HepG2 (cell line): ENCODE measurements around the gene POC1A. TPM values are rescaled to one million over a fixed set of nuclear protein-coding genes. Genes with fewer than 3 reads are reported as not detected.

Experiments
- ATAC-seq: fragments of 200-7000 bp; cut with Tn5 transposase; 3 replicates; pipeline ENCODE4 v1.9.1; 2020; ENCODE audit warnings: mild to moderate bottlenecking, moderate library complexity
- BruUV-seq: library from RNA; stranded (reverse); fragments of 400-500 nt; replicated peaks from 2 replicates; lab custom pipeline; 2021; lab: Mats Ljungman, UMichigan
- CTCF ChIA-PET: fragments of 300-600 bp; formaldehyde crosslinking; extraction: SDS; loops from one replicate; lab custom pipeline; 2021; ENCODE audit warnings: low total read pairs, inconsistent platforms, low intra/inter-chr PET ratio; lab: Yijun Ruan, JAX
- POLR2A ChIA-PET: fragments of 350-600 bp; sonication (Branson Sonifier 250); formaldehyde crosslinking; loops from one replicate; lab custom pipeline; 2020; ENCODE audit warnings: antibody characterized with exemption, inconsistent platforms; lab: Yijun Ruan, JAX
- DNase-seq: peaks from one replicate; pipeline ENCODE4 v3.0.0-alpha.2; 2015; ENCODE audit warnings: low spot score
- FAIRE-seq: peaks from 3 replicates; lab custom pipeline; 2011; peaks lifted over from hg19 to GRCh38; lab: Jason Lieb, UNC
- H2AFZ ChIP-seq: one replicate; pipeline ENCODE4 v1.6.1; 2011; ENCODE audit warnings: low read length, inconsistent platforms
- H3K27ac ChIP-seq: fragments of 300-600 bp; 3 replicates; pipeline ENCODE4 v1.8.0; 2011; ENCODE audit warnings: mixed run types, mild to moderate bottlenecking, mixed read lengths, low read length, inconsistent platforms; ENCODE audit not compliant: insufficient read depth; ENCODE audit errors: extremely low read length
- H3K27me3 ChIP-seq, 2 experiments: fragments of 200-600 bp in 1 of 2; 2 replicates in 1 of 2; 3 replicates in 1 of 2; pipeline versions ENCODE4 v1.6.0 to v1.8.0; 2011; ENCODE audit warnings: low read length in 2 of 2, mild to moderate bottlenecking in 2 of 2, moderate library complexity in 2 of 2, inconsistent platforms in 1 of 2; ENCODE audit not compliant: insufficient read depth in 2 of 2, control insufficient read depth in 1 of 2
- H3K36me3 ChIP-seq, 2 experiments: fragments of 200-600 bp in 1 of 2; replicated peaks in 1 of 2; 2 replicates in 1 of 2; 3 replicates in 1 of 2; pipeline versions ENCODE4 v1.5.1 to v1.8.0; 2011; ENCODE audit warnings: low read length in 2 of 2, inconsistent platforms in 1 of 2; ENCODE audit not compliant: insufficient read depth in 2 of 2, control insufficient read depth in 1 of 2
- H3K4me1 ChIP-seq: 2 replicates; pipeline ENCODE4 v1.5.1; 2012; ENCODE audit warnings: low read length, inconsistent platforms; ENCODE audit not compliant: insufficient read depth
- H3K4me2 ChIP-seq: 2 replicates; pipeline ENCODE4 v1.6.0; 2011; ENCODE audit warnings: low read depth, low read length, inconsistent platforms
- H3K4me3 ChIP-seq, 3 experiments: fragments of 200-600 bp in 1 of 3; sonication (generic), shearing (Covaris generic) in 1 of 3; replicated peaks in 1 of 3; 2 replicates each; pipeline ENCODE4 v1.5.1; 2011 to 2016; ENCODE audit warnings: low read length in 3 of 3, inconsistent platforms in 2 of 3, low read depth in 2 of 3, mild to moderate bottlenecking in 2 of 3, control low read depth in 1 of 3, mixed read lengths in 1 of 3; ENCODE audit not compliant: insufficient read depth in 1 of 3
- H3K79me2 ChIP-seq: one replicate; pipeline ENCODE4 v1.6.1; 2011; ENCODE audit warnings: low read length, inconsistent platforms; ENCODE audit not compliant: insufficient read depth
- H3K9ac ChIP-seq: 2 replicates; pipeline ENCODE4 v1.6.0; 2011; ENCODE audit warnings: mild to moderate bottlenecking, low read depth, low read length, inconsistent platforms; ENCODE audit not compliant: insufficient read depth
- H3K9me3 ChIP-seq: 2 replicates; pipeline ENCODE4 v1.5.1; 2012; ENCODE audit warnings: mild to moderate bottlenecking, low read length
- H4K20me1 ChIP-seq: 2 replicates; pipeline ENCODE4 v1.6.0; 2011; ENCODE audit warnings: inconsistent platforms, mild to moderate bottlenecking, low read length, moderate library complexity; ENCODE audit not compliant: insufficient read depth
- HOXA7 ChIP-seq: sonication (generic); formaldehyde crosslinking; IDR thresholded peaks from 2 replicates; pipeline ENCODE4 v1.8.1; 2022; ENCODE audit warnings: mild to moderate bottlenecking, missing genetic modification reagents, moderate library complexity
- KDM2A ChIP-seq: sonication (generic); formaldehyde crosslinking; IDR thresholded peaks from 2 replicates; pipeline ENCODE4 v1.4.0; 2020; ENCODE audit warnings: low read depth, missing genetic modification reagents, borderline replicate concordance
- KLF13 ChIP-seq: sonication (generic); formaldehyde crosslinking; IDR thresholded peaks from 2 replicates; pipeline ENCODE4 v1.4.0; 2020; ENCODE audit warnings: mild to moderate bottlenecking, missing genetic modification reagents
- LCORL ChIP-seq, 2 experiments: fragments of 450-650 bp in 1 of 2; sonication (generic) in 1 of 2; formaldehyde crosslinking in 1 of 2; IDR thresholded peaks; 2 replicates each; pipeline versions ENCODE4 v1.5.0 to v1.6.1; 2017 to 2020; ENCODE audit warnings: antibody characterized with exemption in 1 of 2, missing genetic modification reagents in 1 of 2
- MIER3 ChIP-seq: IDR thresholded peaks from 2 replicates; pipeline ENCODE4 v1.6.1; 2016; ENCODE audit warnings: missing compliant biosample characterization, borderline replicate concordance
- MXD3 ChIP-seq: IDR thresholded peaks from 2 replicates; pipeline ENCODE4 v1.6.1; 2016; ENCODE audit warnings: mild to moderate bottlenecking, missing biosample characterization, missing genetic modification reagents
- MYC ChIP-seq: sonication (generic); formaldehyde crosslinking; IDR thresholded peaks from 2 replicates; pipeline ENCODE4 v1.9.0; 2021; ENCODE audit warnings: missing genetic modification reagents, borderline replicate concordance
- NFIB ChIP-seq: sonication (generic); formaldehyde crosslinking; IDR thresholded peaks from 2 replicates; pipeline ENCODE4 v1.9.0; 2021; ENCODE audit warnings: missing genetic modification reagents, mild to moderate bottlenecking, borderline replicate concordance
- RORA ChIP-seq: sonication (generic); formaldehyde crosslinking; IDR thresholded peaks from 2 replicates; pipeline ENCODE4 v1.5.0; 2020; ENCODE audit warnings: mild to moderate bottlenecking, missing genetic modification reagents, moderate library complexity
- SMC3 ChIP-seq: IDR thresholded peaks from 2 replicates; pipeline ENCODE4 v1.6.1; 2011; ENCODE audit warnings: low read length, improper control_type of control experiment
- SRF ChIP-seq: IDR thresholded peaks from 2 replicates; pipeline ENCODE4 v1.6.1; 2011; ENCODE audit warnings: mild to moderate bottlenecking, low read depth, low read length, moderate library complexity
- SRSF9 ChIP-seq: fragments of 200-400 bp; formaldehyde crosslinking; IDR thresholded peaks from 2 replicates; pipeline ENCODE4 v1.6.1; 2018; ENCODE audit warnings: borderline replicate concordance, mild to moderate bottlenecking, low read depth, low read length; ENCODE audit not compliant: insufficient read depth, poor library complexity, severe bottlenecking
- TBX2 ChIP-seq: sonication (generic); formaldehyde crosslinking; IDR thresholded peaks from 2 replicates; pipeline ENCODE4 v1.5.0; 2020; ENCODE audit warnings: missing genetic modification reagents, mild to moderate bottlenecking, borderline replicate concordance
- TCF7L2 ChIP-seq: IDR thresholded peaks from 2 replicates; pipeline ENCODE4 v1.6.1; 2011; ENCODE audit warnings: mild to moderate bottlenecking, low read depth, low read length, moderate library complexity
- ZBTB1 ChIP-seq: sonication (generic); formaldehyde crosslinking; IDR thresholded peaks from 2 replicates; pipeline ENCODE4 v1.4.0; 2020; ENCODE audit warnings: missing genetic modification reagents, borderline replicate concordance
- ZKSCAN5 ChIP-seq: sonication (generic); formaldehyde crosslinking; IDR thresholded peaks from 2 replicates; pipeline ENCODE4 v1.5.1; 2020; ENCODE audit warnings: mild to moderate bottlenecking, missing genetic modification reagents
- ZNF24 ChIP-seq: fragments of 450-650 bp; IDR thresholded peaks from 2 replicates; pipeline ENCODE4 v1.6.1; 2017; ENCODE audit warnings: antibody characterized with exemption, mild to moderate bottlenecking
- WGBS: methylation state at CpG from one replicate; pipeline ENCODE4 v1.1.6; 2017; ENCODE audit warnings: low lambda C conversion rate; 5-methylcytosine and 5-hydroxymethylcytosine counted together
- in situ Hi-C: cut with HindIII; loops from 2 replicates; pipeline ENCODE4 v1.10.0; 2017; ENCODE audit warnings: low pct_unique_long_range_greater_than_20kb; ENCODE audit not compliant: extremely low pct_ligation_motif_present
- intact Hi-C: fragments of 100-400 bp; cut with micrococcal nuclease; formaldehyde crosslinking; loops from one replicate; pipeline ENCODE4 v1.10.0; 2022; ENCODE audit not compliant: unreplicated experiment
- polyA plus RNA-seq, 8 experiments: library from polyadenylated mRNA; depleted of rRNA in 3 of 8; stranded (reverse) in 7 of 8; unstranded in 1 of 8; fragments of >200 nt; fragmentation: Illumina TruSeq in 4 of 8; extraction: Trizol in 4 of 8; gene quantifications; 2 replicates each; pipeline versions ENCODE4 v1.2.1 to v1.2.3, GENCODE V29; 2011 to 2016; ENCODE audit warnings: low read depth in 4 of 8, missing spikeins in 1 of 8, mixed read lengths in 1 of 8; ENCODE audit not compliant: insufficient read depth in 1 of 8
- total RNA-seq, 5 experiments: library from RNA; depleted of rRNA; stranded (reverse); fragments of >200 nt; fragmentation: Illumina TruSeq; extraction: Trizol; gene quantifications; 2 replicates each; pipeline ENCODE4 v1.2.3, GENCODE V29; 2016; ENCODE audit warnings: low read depth in 1 of 5

Gene POC1A
- total and polyA plus RNA-seq, 2 of the 13 experiments (the other 11 are each of a cell fraction or from before 2014, with no cell fraction given) = 14.6 to 20.0 TPM

GRCh38 chr3:52086976-52087663, 67.1 kb downstream of the POC1A start:
- Histone ChIP-seq H3K27me3 (no peaks in the 10 kb centered on the region), H2AFZ (no peak overlapping the region), H3K4me1 (peaks cover 66% of the 10 kb centered on the region), H3K36me3 (no peaks in the 10 kb centered on the region), H3K27ac (no peak overlapping the region), H3K4me3 (no peak overlapping the region), H3K79me2 (no peaks in the 10 kb centered on the region), H3K9ac (no peak overlapping the region), H3K9me3 (no peaks in the 10 kb centered on the region), H4K20me1 (no peaks in the 10 kb centered on the region), H3K4me2 (no peak overlapping the region)
- 90% methylated on average over 8 of the region's 8 CpGs for WGBS
- FAIRE-seq (no peak), ATAC-seq (no peak), DNase-seq (no peak)
- no TSS peak for BruUV-seq
- in situ Hi-C loops = no loop called here
- TF ChIP-seq SRSF9 (no peak), MIER3 (CRISPR knock-in tag) (no peak), HOXA7 (CRISPR knock-in tag) (no peak), MYC (no peak), ZBTB1 (CRISPR knock-in tag) (no peak), KLF13 (CRISPR knock-in tag) (no peak), ZNF24 (no peak), LCORL (IDR thresholded peaks at IDR 0.05) (no peak), LCORL (CRISPR knock-in tag; IDR thresholded peaks at IDR 0.05) (no peak), KDM2A (no peak), MXD3 (CRISPR knock-in tag) (no peak), SRF (no peak), ZKSCAN5 (CRISPR knock-in tag) (no peak), TCF7L2 (no peak), TBX2 (CRISPR knock-in tag) (no peak), SMC3 (no peak), NFIB (CRISPR knock-in tag) (no peak), RORA (CRISPR knock-in tag) (no peak)
- ChIA-PET CTCF (no interaction called here), POLR2A (no interaction called here)
- intact Hi-C loops = no loop called here
